ENCODE data around the gene JPH4. TPM values are rescaled to one million over a fixed set of nuclear protein-coding genes. Genes with fewer than 3 reads are reported as not detected.

The JPH4 gene
- total RNA-seq, 1 donor from 2014 or later, result 0.06 TPM

DNA sequence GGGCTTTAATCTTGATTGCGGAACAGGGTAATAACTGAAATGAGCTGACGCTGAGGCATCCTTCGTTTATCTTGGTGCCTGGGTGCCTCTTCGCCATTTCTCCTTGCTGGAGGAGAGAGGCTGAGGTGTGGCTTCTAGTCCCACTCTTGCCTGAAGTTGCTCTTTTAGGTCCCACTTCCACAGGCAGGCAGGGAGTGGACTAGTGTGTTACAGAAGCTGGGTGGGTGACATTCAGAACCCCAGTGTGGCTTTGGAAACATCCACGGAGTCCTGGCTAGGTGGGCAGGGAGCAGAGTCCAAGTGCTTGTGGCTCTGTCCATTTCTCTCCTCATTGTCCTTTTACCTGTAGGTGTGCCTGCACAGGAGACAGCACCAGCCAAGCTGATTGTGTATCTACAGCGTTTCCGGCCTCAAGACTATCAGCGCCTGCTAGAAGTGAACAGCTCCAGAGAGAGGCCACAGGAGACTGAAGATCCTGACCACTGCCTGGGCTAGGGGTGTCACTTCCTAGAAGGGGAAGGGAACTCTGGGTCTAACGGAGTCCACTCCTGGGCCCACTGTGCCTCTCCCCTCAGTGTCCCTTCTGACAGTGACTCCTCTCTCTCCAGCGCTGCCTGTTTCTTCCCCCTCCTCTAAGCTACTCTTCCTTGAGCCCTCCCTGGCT is 20.1 kb downstream of the JPH4 start:
- no peak for DNase-seq (ENCODE audit: low read depth)
- no peak overlapping the region for H3K4me3 ChIP-seq (ENCODE audit: low read depth, low read length)
- TF ChIP-seq, protein P1, sequence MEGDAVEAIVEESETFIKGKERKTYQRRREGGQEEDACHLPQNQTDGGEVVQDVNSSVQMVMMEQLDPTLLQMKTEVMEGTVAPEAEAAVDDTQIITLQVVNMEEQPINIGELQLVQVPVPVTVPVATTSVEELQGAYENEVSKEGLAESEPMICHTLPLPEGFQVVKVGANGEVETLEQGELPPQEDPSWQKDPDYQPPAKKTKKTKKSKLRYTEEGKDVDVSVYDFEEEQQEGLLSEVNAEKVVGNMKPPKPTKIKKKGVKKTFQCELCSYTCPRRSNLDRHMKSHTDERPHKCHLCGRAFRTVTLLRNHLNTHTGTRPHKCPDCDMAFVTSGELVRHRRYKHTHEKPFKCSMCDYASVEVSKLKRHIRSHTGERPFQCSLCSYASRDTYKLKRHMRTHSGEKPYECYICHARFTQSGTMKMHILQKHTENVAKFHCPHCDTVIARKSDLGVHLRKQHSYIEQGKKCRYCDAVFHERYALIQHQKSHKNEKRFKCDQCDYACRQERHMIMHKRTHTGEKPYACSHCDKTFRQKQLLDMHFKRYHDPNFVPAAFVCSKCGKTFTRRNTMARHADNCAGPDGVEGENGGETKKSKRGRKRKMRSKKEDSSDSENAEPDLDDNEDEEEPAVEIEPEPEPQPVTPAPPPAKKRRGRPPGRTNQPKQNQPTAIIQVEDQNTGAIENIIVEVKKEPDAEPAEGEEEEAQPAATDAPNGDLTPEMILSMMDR (conservative IDR thresholded peaks at IDR 0.05; ENCODE audit: low read depth, low read length), result no peak

DNA sequence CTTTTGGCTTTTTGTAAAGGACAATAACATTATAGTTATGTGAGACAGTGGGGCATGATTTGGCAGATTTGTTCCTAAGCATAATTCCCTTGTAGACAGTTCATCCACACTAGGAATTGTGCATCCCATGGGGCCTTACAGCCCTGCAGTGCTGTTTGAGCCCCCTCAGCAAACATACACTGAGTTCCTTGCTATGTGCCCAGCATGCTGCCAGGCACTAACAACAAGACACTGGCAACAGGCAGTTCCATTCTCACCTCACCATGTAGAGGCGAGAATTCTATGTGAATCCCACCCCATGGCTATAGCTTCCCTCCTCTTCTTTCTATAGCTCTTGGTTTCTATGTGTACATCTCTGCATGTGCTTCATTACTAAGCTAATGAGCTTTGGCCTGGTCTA is 20.6 kb downstream of the JPH4 start:
- DNase-seq (ENCODE audit: low read depth), result no peak
- no peak overlapping the region for H3K4me3 ChIP-seq (ENCODE audit: low read depth, low read length)
- TF ChIP-seq, protein P1 (conservative IDR thresholded peaks at IDR 0.05; ENCODE audit: low read depth, low read length), result no peak

DNA sequence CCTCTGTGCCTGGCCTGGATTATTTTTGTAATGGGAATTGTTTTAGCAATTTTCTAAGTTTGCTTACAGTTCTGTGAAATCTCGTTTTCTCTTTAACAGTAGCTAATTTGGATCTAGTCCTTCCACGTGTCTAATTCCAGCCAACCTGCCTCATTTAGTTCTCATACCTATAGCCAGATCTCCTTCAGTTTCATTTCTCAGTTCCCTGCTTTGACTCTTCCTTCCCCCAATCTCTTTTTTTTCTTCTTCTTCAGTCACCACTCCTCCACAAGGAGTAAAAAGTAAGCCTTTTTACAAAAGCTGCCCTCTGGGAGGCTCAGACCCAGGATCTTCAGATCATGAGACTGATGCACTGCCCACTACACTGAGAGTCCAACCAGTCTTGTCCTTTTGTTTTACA is 21.1 kb downstream of the JPH4 start:
- peak overlapping the region; percentile 83 for H3K4me3 ChIP-seq (ENCODE audit: low read depth, low read length)

DNA sequence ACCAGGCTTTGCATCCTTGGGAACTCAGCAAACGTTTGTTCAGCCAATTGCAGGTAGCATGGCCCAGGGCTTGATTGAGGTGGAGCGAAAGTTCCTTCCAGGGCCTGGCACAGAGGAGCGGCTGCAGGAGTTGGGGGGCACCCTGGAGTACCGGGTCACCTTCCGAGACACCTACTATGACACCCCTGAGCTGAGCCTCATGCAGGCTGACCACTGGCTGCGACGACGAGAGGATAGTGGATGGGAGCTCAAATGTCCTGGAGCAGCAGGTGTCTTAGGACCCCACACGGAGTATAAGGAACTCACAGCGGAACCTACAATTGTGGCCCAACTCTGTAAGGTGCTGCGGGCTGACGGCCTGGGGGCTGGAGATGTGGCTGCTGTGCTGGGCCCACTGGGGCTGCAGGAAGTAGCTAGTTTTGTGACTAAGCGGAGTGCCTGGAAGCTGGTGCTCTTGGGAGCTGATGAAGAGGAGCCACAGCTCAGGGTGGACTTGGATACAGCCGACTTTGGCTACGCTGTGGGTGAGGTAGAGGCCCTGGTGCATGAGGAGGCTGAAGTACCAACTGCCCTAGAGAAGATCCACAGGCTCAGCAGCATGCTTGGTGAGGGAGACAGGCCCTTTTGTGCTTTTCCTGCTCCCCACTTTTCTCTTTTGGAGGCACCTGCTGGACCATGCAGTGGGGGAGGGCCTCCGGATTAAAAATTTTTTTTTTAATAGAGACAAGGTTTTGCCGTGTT is 21.7 kb downstream of the JPH4 start:
- no peak for DNase-seq (ENCODE audit: low read depth)
- peak overlapping the region; percentile 83 for H3K4me3 ChIP-seq (ENCODE audit: low read depth, low read length)
- TF ChIP-seq, protein P1 (conservative IDR thresholded peaks at IDR 0.05; ENCODE audit: low read depth, low read length), result no peak

More for the DNA sequence above, 21.1 kb downstream of the JPH4 start:
- TF ChIP-seq, protein P1 (conservative IDR thresholded peaks at IDR 0.05; ENCODE audit: low read depth, low read length), result no peak
- DNase-seq (ENCODE audit: low read depth), result no peak

DNA sequence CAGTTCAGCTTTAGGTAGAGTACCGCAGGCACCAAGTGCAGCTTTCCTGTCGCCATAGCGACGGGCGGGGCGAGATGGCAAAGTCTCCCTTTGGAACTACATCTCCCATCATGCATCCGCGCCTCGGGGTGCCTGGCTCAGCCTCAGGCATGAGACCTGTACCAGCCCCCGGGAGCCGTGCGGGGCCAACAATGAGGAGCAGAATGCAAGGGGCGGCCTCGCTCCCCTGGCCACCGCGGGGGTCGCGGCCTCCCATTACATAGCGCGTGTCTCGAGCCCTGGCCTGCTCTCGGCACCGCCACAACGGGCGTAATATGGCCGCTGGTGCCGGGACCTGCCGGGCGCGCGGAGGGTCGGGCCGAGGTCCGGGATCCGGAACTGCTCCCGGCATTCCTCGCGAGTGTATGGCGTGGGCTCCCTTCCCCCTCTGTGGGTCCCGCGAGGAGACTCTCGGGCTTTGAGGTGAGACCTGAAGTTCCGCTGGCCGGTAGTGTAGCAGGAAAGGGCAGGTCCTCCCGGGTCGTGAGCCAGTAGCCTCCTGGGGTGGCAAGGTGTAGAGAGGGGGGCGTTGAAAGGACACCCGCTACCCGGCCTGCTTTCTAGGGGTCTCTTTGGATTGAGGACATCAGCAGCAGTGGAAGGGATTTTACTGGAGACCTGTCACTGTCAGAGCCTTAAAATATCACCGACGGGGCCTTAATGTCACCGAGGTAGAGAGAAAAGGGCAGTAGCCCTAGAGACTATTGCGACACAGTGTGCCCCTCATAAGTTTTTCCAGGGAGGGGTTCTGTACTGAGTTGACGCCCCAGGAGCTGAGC is 22.5 kb downstream of the JPH4 start, which contains the start of gene THTPA:
TSS of gene THTPA (plus strand) at position 390 of the 818 bp plus-strand sequence. CDS start 487 bp downstream, outside the sequence.
- DNase-seq (ENCODE audit: low read depth), result peak; percentile 25
- TF ChIP-seq, protein P1 (conservative IDR thresholded peaks at IDR 0.05; ENCODE audit: low read depth, low read length), result no peak
- H3K4me3 ChIP-seq (ENCODE audit: low read depth, low read length), result peak within 1 kb of the TSS; percentile 83

DNA sequence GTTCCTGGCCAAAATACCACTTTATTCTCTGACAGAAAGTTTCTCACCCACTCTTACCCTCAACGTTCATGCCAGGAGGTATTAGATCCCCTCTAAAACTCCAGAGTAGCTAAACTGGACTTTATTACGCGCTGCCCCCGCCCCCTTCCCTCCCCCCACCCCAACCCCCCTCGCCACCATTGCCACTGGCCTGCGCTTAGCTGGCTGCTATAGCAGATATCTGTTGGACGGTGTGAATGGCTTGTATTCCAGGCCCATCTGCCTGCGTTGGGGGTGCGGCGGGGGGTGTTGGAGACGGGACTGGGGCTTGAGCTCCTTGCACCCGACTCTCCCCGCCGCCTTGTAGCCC is 23.1 kb downstream of the JPH4 start:
- TF ChIP-seq, protein P1 (conservative IDR thresholded peaks at IDR 0.05; ENCODE audit: low read depth, low read length), result no peak
- DNase-seq (ENCODE audit: low read depth), result no peak
- peak overlapping the region; percentile 83 for H3K4me3 ChIP-seq (ENCODE audit: low read depth, low read length)
